Left lung (tissue), 10 donors: ENCODE results near the gene FNDC3B. TPM values are rescaled to one million over a fixed set of nuclear protein-coding genes. Genes with fewer than 3 reads are reported as not detected.

Experiments used
- ATAC-seq: fragments of 200-7000 bp; cut with Tn5 transposase; one replicate; pipeline ENCODE4 v1.9.1; 2020; ENCODE audit warnings: moderate library complexity
- DNase-seq, 4 donors: peaks; one replicate each; pipeline ENCODE4 v3.0.0-alpha.2; 2013 to 2020
- H3K27ac ChIP-seq, 2 donors: fragments of 200-600 bp; sonication (generic) in 1 of 2; one replicate each; pipeline versions ENCODE4 v1.5.0 to v1.8.0; 2020 to 2021
- H3K27me3 ChIP-seq, 2 donors: fragments of 200-600 bp; sonication (generic) in 1 of 2; one replicate each; pipeline versions ENCODE4 v1.5.0 to v1.8.0; 2020 to 2021
- H3K36me3 ChIP-seq, 2 donors: fragments of 200-600 bp; sonication (generic) in 1 of 2; one replicate each; pipeline versions ENCODE4 v1.5.0 to v1.8.0; 2020 to 2021
- H3K4me1 ChIP-seq, 2 donors: fragments of 200-600 bp; one replicate each; pipeline ENCODE4 v1.8.0; 2021
- H3K4me3 ChIP-seq, 2 donors: fragments of 200-600 bp; sonication (generic) in 1 of 2; one replicate each; pipeline versions ENCODE4 v1.5.0 to v1.8.0; 2020 to 2021; ENCODE audit warnings: mild to moderate bottlenecking in 1 of 2
- H3K9me3 ChIP-seq, 2 donors: fragments of 200-600 bp; sonication (generic) in 1 of 2; one replicate each; pipeline versions ENCODE4 v1.5.0 to v1.8.0; 2020 to 2021
- CTCF ChIP-seq, 2 donors: fragments of 200-600 bp; sonication (generic) in 1 of 2; IDR thresholded peaks; one replicate each; pipeline versions ENCODE4 v1.5.0 to v1.8.0; 2021; ENCODE audit warnings: antibody characterized with exemption in 2 of 2
- intact Hi-C, 2 donors: fragments of 100-400 bp; cut with DNase I; formaldehyde crosslinking; loops; one replicate each; pipeline versions ENCODE4 v1.11.2 to v1.14.2; 2022
- polyA plus RNA-seq, 6 donors: library from polyadenylated mRNA; unstranded; fragments of 120-200 nt; gene quantifications; one replicate each; pipeline ENCODE4 v1.2.1, GENCODE V29; 2013; ENCODE audit not compliant: insufficient read length in 6 of 6
- total RNA-seq, 2 donors: library from RNA; stranded (reverse); fragmentation: NEBNext Ultra II Directional; extraction: Animal tissue kit (Norgen Biotek cat#: 25700); gene quantifications; one replicate each; pipeline ENCODE4 v1.2.1, GENCODE V29; 2021
- donor health status: DM: no; HTN: yes; CAD: no.
- donor health status: DM: no; HTN: no; CAD: no.

Gene FNDC3B
- total and polyA plus RNA-seq, 8 donors: 35.2 to 185 (median 42.3) TPM

GRCh38 chr3:172376402-172376801 lies 337.0 kb downstream of the FNDC3B start:
- Histone ChIP-seq H3K9me3 (no peaks in the 10 kb centered on the region), H3K27me3 (no peaks in the 10 kb centered on the region), H3K4me3 (no peak overlapping the region), H3K4me1 (no peaks in the 10 kb centered on the region), H3K36me3 (peaks cover 0 to 97% of the 10 kb centered on the region in 2 donors), H3K27ac (no peak overlapping the region)
- TF ChIP-seq CTCF (IDR thresholded peaks at IDR 0.05): no peak
- DNase-seq: no peak
- no peak for ATAC-seq
- intact Hi-C loops: no loop called here

GRCh38 chr3:172376881-172377280 lies 337.5 kb downstream of the FNDC3B start:
- no peak for TF ChIP-seq CTCF (IDR thresholded peaks at IDR 0.05)
- no peaks in the 10 kb centered on the region for H3K4me1 ChIP-seq
- peaks cover 0 to 94% of the 10 kb centered on the region in 2 donors for H3K36me3 ChIP-seq
- intact Hi-C loops: no loop called here
- H3K4me3 ChIP-seq: no peak overlapping the region
- DNase-seq (no peak), ATAC-seq (no peak)
- no peaks in the 10 kb centered on the region for H3K9me3 ChIP-seq
- no peak overlapping the region for H3K27ac ChIP-seq
- no peaks in the 10 kb centered on the region for H3K27me3 ChIP-seq

- intact Hi-C loops: no loop called here
- Histone ChIP-seq H3K27me3 (no peaks in the 10 kb centered on the region), H3K4me3 (no peak overlapping the region), H3K27ac (no peak overlapping the region), H3K9me3 (no peaks in the 10 kb centered on the region), H3K4me1 (no peaks in the 10 kb centered on the region), H3K36me3 (peaks cover 0 to 88% of the 10 kb centered on the region in 2 donors)
- TF ChIP-seq CTCF (IDR thresholded peaks at IDR 0.05): no peak
- DNase-seq (no peak), ATAC-seq (no peak)
These were observed 339.1 kb downstream of the FNDC3B start for GRCh38 chr3:172378439-172378838.

GRCh38 chr3:172379372-172379771 lies 340.0 kb downstream of the FNDC3B start:
- Histone ChIP-seq H3K4me1 (no peaks in the 10 kb centered on the region), H3K4me3 (no peak overlapping the region), H3K9me3 (no peaks in the 10 kb centered on the region), H3K27ac (no peak overlapping the region), H3K36me3 (peaks cover 0 to 84% of the 10 kb centered on the region in 2 donors), H3K27me3 (no peaks in the 10 kb centered on the region)
- intact Hi-C loops: no loop called here
- DNase-seq: no peak
- no peak for ATAC-seq
- no peak for TF ChIP-seq CTCF (IDR thresholded peaks at IDR 0.05)

- Histone ChIP-seq H3K9me3 (no peaks in the 10 kb centered on the region), H3K27ac (no peak overlapping the region), H3K4me1 (no peaks in the 10 kb centered on the region), H3K27me3 (no peaks in the 10 kb centered on the region), H3K36me3 (peaks cover 0 to 78% of the 10 kb centered on the region in 2 donors), H3K4me3 (no peak overlapping the region)
- ATAC-seq (no peak), DNase-seq (no peak)
- intact Hi-C loops: no loop called here
- TF ChIP-seq CTCF (IDR thresholded peaks at IDR 0.05): no peak
These were observed 341.3 kb downstream of the FNDC3B start for GRCh38 chr3:172380632-172381031.
